AG04449 (cell line): Measurements from ENCODE around the gene RASL12.
A peak's percentile ranks its signal among the peaks of the same experiment; 100 is the strongest.

Experiments
- CTCF ChIA-PET: fragments of 350-600 bp; formaldehyde crosslinking; extraction: SDS; loops from one replicate; lab custom pipeline; 2021; ENCODE audit warnings: antibody characterized with exemption; lab: Yijun Ruan, JAX
- POLR2A ChIA-PET: fragments of 400-600, 350-600 bp; formaldehyde crosslinking; extraction: SDS; loops from one replicate; lab custom pipeline; 2020; ENCODE audit warnings: antibody characterized with exemption, inconsistent platforms; lab: Yijun Ruan, JAX
- DNase-seq: peaks from one replicate; pipeline ENCODE4 v3.0.0-alpha.2; 2010; ENCODE audit warnings: low read depth, low spot score
- H3K4me3 ChIP-seq: 2 replicates; pipeline ENCODE4 v1.5.1; 2011; ENCODE audit warnings: low read depth, mild to moderate bottlenecking, control low read depth, low read length
- TF ChIP-seq, protein P1 (sequence below): IDR thresholded peaks from one replicate; pipeline ENCODE4 v1.5.1; 2011; ENCODE audit warnings: mild to moderate bottlenecking, moderate library complexity, low read length, control low read depth, inconsistent platforms; ENCODE audit not compliant: insufficient read depth; ENCODE audit errors: missing control alignments

The RASL12 gene

GRCh38 chr15:65072617-65073016 lies 4.8 kb upstream of the RASL12 start:
- TF ChIP-seq, protein P1, sequence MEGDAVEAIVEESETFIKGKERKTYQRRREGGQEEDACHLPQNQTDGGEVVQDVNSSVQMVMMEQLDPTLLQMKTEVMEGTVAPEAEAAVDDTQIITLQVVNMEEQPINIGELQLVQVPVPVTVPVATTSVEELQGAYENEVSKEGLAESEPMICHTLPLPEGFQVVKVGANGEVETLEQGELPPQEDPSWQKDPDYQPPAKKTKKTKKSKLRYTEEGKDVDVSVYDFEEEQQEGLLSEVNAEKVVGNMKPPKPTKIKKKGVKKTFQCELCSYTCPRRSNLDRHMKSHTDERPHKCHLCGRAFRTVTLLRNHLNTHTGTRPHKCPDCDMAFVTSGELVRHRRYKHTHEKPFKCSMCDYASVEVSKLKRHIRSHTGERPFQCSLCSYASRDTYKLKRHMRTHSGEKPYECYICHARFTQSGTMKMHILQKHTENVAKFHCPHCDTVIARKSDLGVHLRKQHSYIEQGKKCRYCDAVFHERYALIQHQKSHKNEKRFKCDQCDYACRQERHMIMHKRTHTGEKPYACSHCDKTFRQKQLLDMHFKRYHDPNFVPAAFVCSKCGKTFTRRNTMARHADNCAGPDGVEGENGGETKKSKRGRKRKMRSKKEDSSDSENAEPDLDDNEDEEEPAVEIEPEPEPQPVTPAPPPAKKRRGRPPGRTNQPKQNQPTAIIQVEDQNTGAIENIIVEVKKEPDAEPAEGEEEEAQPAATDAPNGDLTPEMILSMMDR: no peak
- ChIA-PET POLR2A (no interaction called here), CTCF (interaction anchor here (0.5 to 3.9 kb wide), 7 partner anchors 10 to 521 kb away, joined by 5 to 20 read pairs (median 9); no protein-coding TSS in a partner anchor)
- no peak overlapping the region for H3K4me3 ChIP-seq
- DNase-seq: no peak

GRCh38 chr15:65072027-65072426 lies 4.2 kb upstream of the RASL12 start:
- POLR2A ChIA-PET: no interaction called here
- no peak overlapping the region for H3K4me3 ChIP-seq
- no peak for DNase-seq
- CTCF ChIA-PET: interaction anchor here (1.1 to 3.9 kb wide), 5 partner anchors 14 to 38 kb away, joined by 3 to 20 read pairs (median 6); no protein-coding TSS in a partner anchor
- TF ChIP-seq, protein P1: no peak

DNA sequence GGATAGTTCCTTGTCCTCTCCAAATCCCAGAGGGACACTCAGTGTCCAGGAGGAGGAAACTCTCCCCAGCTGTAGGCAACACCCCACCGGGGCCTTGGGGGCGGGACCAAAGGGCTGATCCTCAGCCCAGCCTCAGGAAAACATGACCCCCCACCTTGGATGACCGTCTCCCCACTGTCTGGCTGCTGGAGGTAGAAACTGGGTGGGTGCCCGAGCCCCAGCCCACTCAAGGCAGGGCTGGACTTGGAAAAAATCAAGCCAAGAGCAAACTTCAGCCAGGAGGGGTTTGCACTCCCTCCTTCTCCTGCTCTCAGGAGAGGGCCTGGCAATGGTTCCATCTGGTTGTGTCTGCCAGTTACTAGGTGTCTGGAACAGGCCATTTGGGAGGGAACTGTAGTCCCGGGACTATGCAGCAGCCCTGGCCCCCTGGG lies 3.6 kb upstream of the RASL12 start:
- DNase-seq: no peak
- TF ChIP-seq, protein P1: no peak
- ChIA-PET CTCF (interaction anchor here (1.2 to 9.3 kb wide), 2 partner anchors 18 to 30 kb away, joined by 3 to 135 read pairs; no protein-coding TSS in a partner anchor), POLR2A (no interaction called here)
- no peak overlapping the region for H3K4me3 ChIP-seq

- DNase-seq: no peak
- no peak overlapping the region for H3K4me3 ChIP-seq
- ChIA-PET CTCF (interaction anchor here (0.8 to 9.3 kb wide), 9 partner anchors 8 to 342 kb away, joined by 3 to 135 read pairs (median 11); partner anchors contain the start of gene KBTBD13), POLR2A (interaction anchor here (0.7 kb wide), 2 partner anchors 9 to 580 kb away, joined by 3 read pairs; no protein-coding TSS in a partner anchor)
- TF ChIP-seq, protein P1: no peak
Measured at GRCh38 chr15:65069779-65070546, 2.2 kb upstream of the RASL12 start.

GRCh38 chr15:65069179-65069578 lies 1.4 kb upstream of the RASL12 start:
- TF ChIP-seq, protein P1: no peak
- peak; percentile 47 for DNase-seq
- no peak overlapping the region for H3K4me3 ChIP-seq
- POLR2A ChIA-PET: interaction anchor here (0.7 kb wide), 1 partner anchor 10 kb away, joined by 3 read pairs; no protein-coding TSS in a partner anchor
- CTCF ChIA-PET: interaction anchor here (0.8 to 9.3 kb wide), 8 partner anchors 9 to 36 kb away, joined by 3 to 135 read pairs (median 12); partner anchors contain the start of gene KBTBD13

DNA sequence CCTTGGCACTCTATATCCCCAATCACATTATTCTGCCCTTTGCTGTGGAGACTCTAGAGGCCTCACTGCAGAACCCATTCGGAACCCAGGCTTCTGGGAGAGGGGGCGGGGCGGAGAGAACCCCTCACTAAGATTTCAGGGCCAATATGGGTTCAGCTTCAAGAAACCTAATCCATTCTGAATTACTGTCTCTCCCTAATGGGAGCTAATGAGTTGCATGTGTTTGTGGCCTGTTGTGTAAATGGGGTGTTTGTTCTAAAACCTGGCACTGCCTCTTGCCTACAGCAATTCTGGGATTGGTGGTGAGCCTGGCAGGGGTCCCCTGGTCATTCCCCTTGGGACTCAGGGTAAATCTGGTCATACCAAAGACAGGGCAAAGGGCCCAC lies 605 bp upstream of the RASL12 start:
- CTCF ChIA-PET: interaction anchor here (0.6 to 9.3 kb wide), 9 partner anchors 9 to 336 kb away, joined by 3 to 135 read pairs (median 12); partner anchors contain the start of gene KBTBD13
- DNase-seq: no peak
- POLR2A ChIA-PET: no interaction called here
- no peak overlapping the region for H3K4me3 ChIP-seq
- TF ChIP-seq, protein P1: no peak
